Hepatic stellate cell (primary cell): ENCODE measurements around the gene TIMMDC1.

ENCODE experiments used
- DNase-seq: peaks from one replicate; pipeline ENCODE4 v3.0.0; 2011; ENCODE audit warnings: low spot score

The TIMMDC1 gene, protein sequence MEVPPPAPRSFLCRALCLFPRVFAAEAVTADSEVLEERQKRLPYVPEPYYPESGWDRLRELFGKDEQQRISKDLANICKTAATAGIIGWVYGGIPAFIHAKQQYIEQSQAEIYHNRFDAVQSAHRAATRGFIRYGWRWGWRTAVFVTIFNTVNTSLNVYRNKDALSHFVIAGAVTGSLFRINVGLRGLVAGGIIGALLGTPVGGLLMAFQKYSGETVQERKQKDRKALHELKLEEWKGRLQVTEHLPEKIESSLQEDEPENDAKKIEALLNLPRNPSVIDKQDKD

GRCh38 chr3:119498186-119499011 is at the start of gene TIMMDC1:
Gene TIMMDC1 (plus strand): TSS chr3:119498547. CDS start chr3:119498734, 187 bp downstream.
- peak; percentile 96 for DNase-seq

DNA sequence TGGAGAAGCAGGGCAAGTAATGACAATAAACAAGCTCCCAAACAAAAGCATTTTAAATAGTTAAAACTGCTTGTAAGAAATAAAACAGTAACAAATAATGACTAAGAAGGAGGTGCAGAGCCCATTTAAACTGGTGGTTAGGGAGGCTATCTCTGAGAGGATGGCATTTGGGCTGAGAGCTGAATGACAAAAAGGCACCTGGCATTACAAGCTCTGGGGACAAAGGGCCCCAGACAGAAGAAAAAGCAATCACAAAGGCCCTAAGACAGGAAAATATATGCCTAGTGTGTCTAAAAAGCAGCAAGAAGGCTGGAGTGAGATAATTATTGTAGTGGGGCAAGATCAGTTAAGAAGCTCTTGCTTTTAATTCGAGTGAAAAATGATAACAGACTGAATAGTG is 44.5 kb upstream of the TIMMDC1 start:
- no peak for DNase-seq

- no peak for DNase-seq
These were observed 41.9 kb upstream of the TIMMDC1 start for GRCh38 chr3:119456469-119456868.

DNA sequence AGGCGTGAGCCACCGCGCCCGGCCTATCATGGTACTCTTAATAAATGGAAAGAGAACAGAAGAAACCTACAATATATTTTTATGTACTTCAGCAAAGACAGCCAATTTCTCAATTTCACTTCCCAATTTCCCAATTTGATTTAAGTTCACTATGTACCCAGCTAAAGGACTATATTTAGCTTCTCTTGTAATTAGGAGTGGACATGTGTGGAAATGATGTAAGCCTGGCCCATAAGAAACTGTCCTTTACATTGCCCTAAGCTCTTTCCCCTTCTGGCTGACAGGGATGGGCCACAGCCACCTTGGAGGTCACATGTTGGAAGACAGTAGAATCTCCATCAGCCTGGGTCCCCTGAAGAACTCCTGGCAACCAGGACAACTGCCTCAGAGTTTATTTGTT is 41.1 kb upstream of the TIMMDC1 start:
- DNase-seq, result no peak

GRCh38 chr3:119463171-119464169 is 34.9 kb upstream of the TIMMDC1 start, which contains the start of gene TMEM39A:
Gene TMEM39A (minus strand): TSS chr3:119463615. CDS start chr3:119462074, 1,541 bp downstream.
- peak; percentile 99 for DNase-seq

GRCh38 chr3:119468041-119468440 is 30.3 kb upstream of the TIMMDC1 start:
- no peak for DNase-seq

- peak; percentile 21 for DNase-seq
These were observed 28.7 kb upstream of the TIMMDC1 start for GRCh38 chr3:119469418-119470189.

DNA sequence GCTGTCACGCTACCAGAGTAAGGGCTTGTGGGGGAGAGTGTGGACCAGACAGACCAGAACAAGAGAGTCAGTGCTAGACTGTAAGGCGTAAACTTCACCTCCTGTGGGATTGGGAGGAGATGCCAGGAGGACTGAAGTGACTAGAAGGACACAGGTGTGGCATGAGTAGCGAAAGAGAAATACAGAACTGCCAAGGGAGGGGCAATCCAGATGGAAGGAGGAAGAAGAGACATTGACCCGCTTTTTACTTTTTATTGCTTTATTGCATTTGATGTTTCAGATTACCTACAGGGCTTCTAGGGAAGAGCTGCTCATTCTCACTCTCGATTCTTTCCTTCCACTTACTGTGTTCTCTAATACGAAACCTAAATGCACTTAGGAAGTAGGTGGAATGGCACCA is 27.5 kb upstream of the TIMMDC1 start:
- DNase-seq, result no peak

DNA sequence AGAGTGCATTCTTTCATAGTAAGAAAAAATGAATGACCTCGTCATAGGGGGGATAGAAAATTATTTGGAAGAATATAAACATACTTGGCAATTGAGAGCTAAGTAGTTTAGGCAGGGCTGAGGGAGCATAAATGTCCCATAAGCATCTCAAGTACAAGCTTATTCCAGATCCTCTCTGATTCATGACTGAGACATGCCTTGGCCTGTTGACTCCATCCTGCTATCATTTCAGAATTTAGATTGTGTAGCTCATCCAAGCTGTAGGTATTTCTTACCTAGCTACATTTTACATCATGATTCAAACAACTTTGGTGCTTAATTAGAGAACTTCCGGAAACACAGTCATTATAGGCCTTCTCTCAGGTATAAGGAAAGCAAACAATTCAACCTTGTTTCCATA is 17.3 kb upstream of the TIMMDC1 start:
- no peak for DNase-seq

DNA sequence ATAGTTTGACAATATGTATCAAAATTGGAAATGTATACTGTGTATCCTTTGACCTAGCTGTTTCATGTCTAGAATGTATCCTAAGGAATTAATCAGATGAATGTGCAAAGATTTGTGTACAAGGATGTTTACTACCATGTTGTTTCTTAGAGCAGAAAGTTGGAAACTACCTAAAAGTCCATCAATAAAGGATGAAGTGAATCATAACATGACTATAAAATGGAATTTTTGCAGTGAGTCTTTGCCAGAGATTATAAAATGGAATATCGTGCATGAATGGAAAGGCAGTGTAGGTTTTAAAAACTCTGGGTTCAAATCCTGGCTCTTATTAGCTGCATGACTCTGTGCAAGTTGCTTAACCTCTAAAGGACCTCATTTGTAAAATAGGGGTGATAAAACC is 15.2 kb upstream of the TIMMDC1 start:
- no peak for DNase-seq

DNA sequence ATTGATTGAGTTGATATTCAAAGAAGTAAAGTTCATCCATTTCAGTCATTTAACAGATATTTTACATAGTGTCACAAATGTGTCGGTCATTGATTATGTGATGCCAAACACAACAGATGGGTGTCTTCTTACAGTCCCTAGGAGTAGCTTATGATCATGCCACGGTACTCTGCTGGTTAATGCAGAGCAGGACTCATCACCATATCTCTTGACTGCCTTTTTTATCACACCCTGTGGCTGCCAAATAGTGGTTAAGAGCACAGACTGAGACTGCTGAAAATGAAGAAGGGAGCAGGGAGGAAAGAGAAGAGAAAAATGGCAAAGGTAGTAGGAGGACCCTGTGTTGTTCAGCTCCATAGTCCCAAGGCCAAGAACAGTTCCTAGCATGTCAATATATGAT is 12.8 kb upstream of the TIMMDC1 start:
- no peak for DNase-seq

DNA sequence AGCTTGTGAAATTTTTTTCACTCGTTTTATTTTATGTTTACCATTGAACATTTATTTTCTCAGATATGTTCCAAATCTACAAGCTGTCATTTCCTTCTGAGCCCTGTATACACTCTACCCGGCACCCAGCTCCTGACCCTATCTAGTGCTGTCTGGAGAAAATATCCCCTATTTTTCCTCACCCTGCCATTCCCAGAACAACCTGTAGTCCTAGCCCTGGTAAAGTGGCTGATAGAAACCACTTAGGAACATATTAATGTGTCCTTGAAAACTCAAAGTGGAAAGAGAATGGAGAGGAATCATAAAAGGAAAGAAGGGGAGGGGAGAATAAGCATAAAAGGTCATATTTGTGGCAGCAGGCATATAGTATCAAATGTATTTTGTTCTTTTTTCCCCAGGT is 8.2 kb upstream of the TIMMDC1 start:
- DNase-seq, result no peak

- no peak for DNase-seq
These were observed 6.2 kb upstream of the TIMMDC1 start for GRCh38 chr3:119492128-119492527.

- DNase-seq, result no peak
These were observed 5.5 kb upstream of the TIMMDC1 start for GRCh38 chr3:119492810-119493209.

- DNase-seq, result no peak
These were observed 3.8 kb upstream of the TIMMDC1 start for GRCh38 chr3:119494597-119494996.

- no peak for DNase-seq
These were observed 544 bp upstream of the TIMMDC1 start for GRCh38 chr3:119497820-119498185.

DNA sequence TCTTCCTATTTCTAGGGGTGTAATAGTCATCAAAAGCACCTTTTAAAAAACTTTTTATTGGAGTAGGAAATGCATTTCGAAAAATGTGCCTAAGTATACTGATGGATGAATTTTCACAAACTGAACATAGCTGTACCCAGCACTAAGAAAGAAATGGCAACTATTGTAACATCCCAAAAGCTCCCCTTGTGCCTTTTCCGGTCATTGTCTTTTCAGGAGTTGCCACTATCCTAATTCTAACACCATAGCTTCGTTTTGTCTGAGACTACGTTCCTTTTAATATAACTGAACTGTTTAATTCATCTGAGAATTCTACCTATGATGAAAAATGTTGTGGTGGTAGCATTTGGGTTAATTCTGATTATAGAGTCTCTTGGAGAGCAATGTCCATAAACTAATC is 1.9 kb downstream of the TIMMDC1 start:
- no peak for DNase-seq

DNA sequence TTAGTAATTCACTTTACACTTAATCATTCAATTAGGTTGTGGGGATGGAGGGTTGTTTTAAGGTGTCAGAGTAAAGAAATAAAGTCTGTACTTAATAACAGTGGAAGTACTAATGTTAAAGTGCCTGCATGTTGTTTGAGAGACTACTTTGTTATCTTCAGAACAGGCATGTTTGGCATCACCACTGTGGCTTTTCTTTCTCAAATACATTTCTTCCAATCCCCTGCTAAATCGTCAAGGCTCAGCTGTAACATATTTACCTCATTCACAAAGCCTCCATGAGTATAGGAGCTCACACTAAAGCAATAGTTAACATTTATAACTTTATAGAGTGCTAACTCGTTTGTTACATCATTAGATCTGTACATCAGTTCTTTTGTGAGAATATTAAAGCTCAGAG is 2.6 kb downstream of the TIMMDC1 start:
- no peak for DNase-seq

DNA sequence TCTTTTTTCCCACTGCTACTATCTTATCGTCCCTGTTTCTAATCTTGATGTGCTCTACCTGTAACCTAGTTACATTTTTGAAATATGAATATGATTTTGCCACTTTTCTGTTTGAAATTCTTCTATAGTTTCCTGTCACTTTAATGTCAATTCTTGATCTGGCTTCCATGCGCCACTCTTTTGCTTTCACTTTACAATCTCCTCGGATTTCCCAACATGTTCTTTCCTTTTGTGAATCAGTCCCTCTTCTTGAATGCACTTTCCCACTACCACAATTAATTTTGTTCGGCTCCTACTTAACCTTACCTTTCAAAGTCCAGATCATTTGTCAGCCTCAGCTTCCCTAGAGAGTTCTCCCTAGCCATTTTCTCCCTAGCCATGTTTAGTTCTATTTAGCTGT is 8.3 kb downstream of the TIMMDC1 start:
- DNase-seq, result no peak

- no peak for DNase-seq
These were observed 9.1 kb downstream of the TIMMDC1 start for GRCh38 chr3:119507404-119507803.

DNA sequence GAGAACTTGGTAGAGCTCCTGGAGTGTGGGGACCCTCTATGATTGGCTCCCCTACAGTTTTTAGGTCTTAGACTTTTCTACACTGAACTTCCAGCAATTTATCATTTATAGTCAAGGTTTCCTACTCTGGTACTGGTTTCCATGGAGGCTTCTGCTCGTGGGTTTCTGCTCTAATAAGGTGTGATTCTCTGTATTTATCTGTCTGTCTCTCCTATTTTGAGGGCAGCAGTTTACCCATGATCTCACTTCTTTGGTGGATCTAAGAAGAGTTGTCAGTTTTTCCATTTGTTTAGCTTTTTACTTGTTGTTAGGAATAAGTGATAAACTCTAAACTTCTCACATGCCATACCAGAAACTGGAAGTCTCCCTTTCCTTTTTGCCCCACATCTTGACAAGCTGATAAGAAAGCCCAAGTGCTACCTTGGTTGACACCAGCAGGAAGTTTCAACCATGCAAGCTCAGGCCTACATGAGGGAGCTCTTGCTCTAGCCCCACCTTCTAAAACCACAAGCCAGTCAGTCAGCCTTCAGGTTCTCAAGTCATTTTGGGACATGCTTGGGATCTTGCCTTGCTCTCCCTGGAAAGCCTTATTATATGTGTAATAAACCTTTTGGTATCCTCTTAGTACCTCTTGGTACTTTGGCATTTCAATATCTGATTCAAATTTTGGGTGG is 10.0 kb downstream of the TIMMDC1 start:
- DNase-seq, result no peak
